HepG2 (cell line): ENCODE data around the gene TSHZ2. TPM values are rescaled to one million over a fixed set of nuclear protein-coding genes. Genes with fewer than 3 reads are reported as not detected.

Experiments used
- ATAC-seq: fragments of 200-7000 bp; cut with Tn5 transposase; 3 replicates; pipeline ENCODE4 v1.9.1; 2020; ENCODE audit warnings: mild to moderate bottlenecking, moderate library complexity
- BruUV-seq: library from RNA; stranded (reverse); fragments of 400-500 nt; replicated peaks from 2 replicates; lab custom pipeline; 2021; lab: Mats Ljungman, UMichigan
- CTCF ChIA-PET: fragments of 300-600 bp; formaldehyde crosslinking; extraction: SDS; loops from one replicate; lab custom pipeline; 2021; ENCODE audit warnings: low total read pairs, inconsistent platforms, low intra/inter-chr PET ratio; lab: Yijun Ruan, JAX
- POLR2A ChIA-PET: fragments of 350-600 bp; sonication (Branson Sonifier 250); formaldehyde crosslinking; loops from one replicate; lab custom pipeline; 2020; ENCODE audit warnings: antibody characterized with exemption, inconsistent platforms; lab: Yijun Ruan, JAX
- DNase-seq: peaks from one replicate; pipeline ENCODE4 v3.0.0-alpha.2; 2015; ENCODE audit warnings: low spot score
- FAIRE-seq: peaks from 3 replicates; lab custom pipeline; 2011; peaks lifted over from hg19 to GRCh38; lab: Jason Lieb, UNC
- H2AFZ ChIP-seq: one replicate; pipeline ENCODE4 v1.6.1; 2011; ENCODE audit warnings: low read length, inconsistent platforms
- H3K27ac ChIP-seq: fragments of 300-600 bp; 3 replicates; pipeline ENCODE4 v1.8.0; 2011; ENCODE audit warnings: mixed run types, mild to moderate bottlenecking, mixed read lengths, low read length, inconsistent platforms; ENCODE audit not compliant: insufficient read depth; ENCODE audit errors: extremely low read length
- H3K27me3 ChIP-seq, 2 experiments: fragments of 200-600 bp in 1 of 2; 2 replicates in 1 of 2; 3 replicates in 1 of 2; pipeline versions ENCODE4 v1.6.0 to v1.8.0; 2011; ENCODE audit warnings: low read length in 2 of 2, mild to moderate bottlenecking in 2 of 2, moderate library complexity in 2 of 2, inconsistent platforms in 1 of 2; ENCODE audit not compliant: insufficient read depth in 2 of 2, control insufficient read depth in 1 of 2
- H3K36me3 ChIP-seq, 2 experiments: fragments of 200-600 bp in 1 of 2; replicated peaks in 1 of 2; 2 replicates in 1 of 2; 3 replicates in 1 of 2; pipeline versions ENCODE4 v1.5.1 to v1.8.0; 2011; ENCODE audit warnings: low read length in 2 of 2, inconsistent platforms in 1 of 2; ENCODE audit not compliant: insufficient read depth in 2 of 2, control insufficient read depth in 1 of 2
- H3K4me1 ChIP-seq: 2 replicates; pipeline ENCODE4 v1.5.1; 2012; ENCODE audit warnings: low read length, inconsistent platforms; ENCODE audit not compliant: insufficient read depth
- H3K4me2 ChIP-seq: 2 replicates; pipeline ENCODE4 v1.6.0; 2011; ENCODE audit warnings: low read depth, low read length, inconsistent platforms
- H3K4me3 ChIP-seq, 3 experiments: fragments of 200-600 bp in 1 of 3; sonication (generic), shearing (Covaris generic) in 1 of 3; replicated peaks in 1 of 3; 2 replicates each; pipeline ENCODE4 v1.5.1; 2011 to 2016; ENCODE audit warnings: low read length in 3 of 3, inconsistent platforms in 2 of 3, low read depth in 2 of 3, mild to moderate bottlenecking in 2 of 3, control low read depth in 1 of 3, mixed read lengths in 1 of 3; ENCODE audit not compliant: insufficient read depth in 1 of 3
- H3K79me2 ChIP-seq: one replicate; pipeline ENCODE4 v1.6.1; 2011; ENCODE audit warnings: low read length, inconsistent platforms; ENCODE audit not compliant: insufficient read depth
- H3K9ac ChIP-seq: 2 replicates; pipeline ENCODE4 v1.6.0; 2011; ENCODE audit warnings: mild to moderate bottlenecking, low read depth, low read length, inconsistent platforms; ENCODE audit not compliant: insufficient read depth
- H3K9me3 ChIP-seq: 2 replicates; pipeline ENCODE4 v1.5.1; 2012; ENCODE audit warnings: mild to moderate bottlenecking, low read length
- H4K20me1 ChIP-seq: 2 replicates; pipeline ENCODE4 v1.6.0; 2011; ENCODE audit warnings: inconsistent platforms, mild to moderate bottlenecking, low read length, moderate library complexity; ENCODE audit not compliant: insufficient read depth
- FLYWCH1 ChIP-seq: sonication (generic); formaldehyde crosslinking; IDR thresholded peaks from 2 replicates; pipeline ENCODE4 v1.8.1; 2023; ENCODE audit warnings: mild to moderate bottlenecking, missing genetic modification reagents
- HHEX ChIP-seq: IDR thresholded peaks from 2 replicates; pipeline ENCODE4 v1.6.1; 2016; ENCODE audit warnings: control low read depth
- LRRFIP1 ChIP-seq: sonication (generic); formaldehyde crosslinking; conservative IDR thresholded peaks from 2 replicates; pipeline ENCODE4 v1.4.0; 2020; ENCODE audit warnings: missing genetic modification reagents
- PPARG ChIP-seq: conservative IDR thresholded peaks from 2 replicates; pipeline ENCODE4 v1.6.1; 2016; ENCODE audit warnings: missing biosample characterization, missing genetic modification reagents
- ZBTB46 ChIP-seq: sonication (generic); formaldehyde crosslinking; IDR thresholded peaks from 2 replicates; pipeline ENCODE4 v1.4.0; 2020; ENCODE audit warnings: mild to moderate bottlenecking, missing genetic modification reagents, borderline replicate concordance
- WGBS: methylation state at CpG from one replicate; pipeline ENCODE4 v1.1.6; 2017; ENCODE audit warnings: low lambda C conversion rate; 5-methylcytosine and 5-hydroxymethylcytosine counted together
- in situ Hi-C: cut with HindIII; loops from 2 replicates; pipeline ENCODE4 v1.10.0; 2017; ENCODE audit warnings: low pct_unique_long_range_greater_than_20kb; ENCODE audit not compliant: extremely low pct_ligation_motif_present
- intact Hi-C: fragments of 100-400 bp; cut with micrococcal nuclease; formaldehyde crosslinking; loops from one replicate; pipeline ENCODE4 v1.10.0; 2022; ENCODE audit not compliant: unreplicated experiment
- polyA plus RNA-seq, 8 experiments: library from polyadenylated mRNA; depleted of rRNA in 3 of 8; stranded (reverse) in 7 of 8; unstranded in 1 of 8; fragments of >200 nt; fragmentation: Illumina TruSeq in 4 of 8; extraction: Trizol in 4 of 8; gene quantifications; 2 replicates each; pipeline versions ENCODE4 v1.2.1 to v1.2.3, GENCODE V29; 2011 to 2016; ENCODE audit warnings: low read depth in 4 of 8, missing spikeins in 1 of 8, mixed read lengths in 1 of 8; ENCODE audit not compliant: insufficient read depth in 1 of 8
- total RNA-seq, 5 experiments: library from RNA; depleted of rRNA; stranded (reverse); fragments of >200 nt; fragmentation: Illumina TruSeq; extraction: Trizol; gene quantifications; 2 replicates each; pipeline ENCODE4 v1.2.3, GENCODE V29; 2016; ENCODE audit warnings: low read depth in 1 of 5

The TSHZ2 gene
- total and polyA plus RNA-seq, 2 of the 13 experiments (the other 11 are each of a cell fraction or from before 2014, with no cell fraction given) = 0.01 TPM; not detected in 1

- ATAC-seq = no peak
- WGBS = 43% methylated on average over 8 of the region's 8 CpGs
- BruUV-seq = no TSS peak
These were observed 265.3 kb downstream of the TSHZ2 start for GRCh38 chr20:53237461-53237860.

More at GRCh38 chr20:53237461-53237860, 265.3 kb downstream of the TSHZ2 start:
- DNase-seq = no peak
- no peaks in the 10 kb centered on the region for H3K27me3 ChIP-seq
- in situ Hi-C loops = no loop called here
- H2AFZ ChIP-seq = no peak overlapping the region
- H3K4me1 ChIP-seq = no peaks in the 10 kb centered on the region
- POLR2A ChIA-PET = no interaction called here
- CTCF ChIA-PET = no interaction called here
- no peaks in the 10 kb centered on the region for H4K20me1 ChIP-seq
- intact Hi-C loops = no loop called here
- H3K4me2 ChIP-seq = no peak overlapping the region
- no peaks in the 10 kb centered on the region for H3K79me2 ChIP-seq
- no peak overlapping the region for H3K4me3 ChIP-seq
- no peaks in the 10 kb centered on the region for H3K36me3 ChIP-seq
- no peaks in the 10 kb centered on the region for H3K9me3 ChIP-seq
- no peak for FAIRE-seq
- no peak overlapping the region for H3K9ac ChIP-seq
- no peak overlapping the region for H3K27ac ChIP-seq
- no peak for TF ChIP-seq LRRFIP1 (CRISPR knock-in tag)
- TF ChIP-seq FLYWCH1 (CRISPR knock-in tag) = no peak
- TF ChIP-seq HHEX (CRISPR knock-in tag) = no peak
- TF ChIP-seq PPARG (CRISPR knock-in tag) = no peak
- no peak for TF ChIP-seq ZBTB46 (CRISPR knock-in tag)
